K562 (cell line): ENCODE results near the gene NOD1. TPM values are rescaled to one million over a fixed set of nuclear protein-coding genes. Genes with fewer than 3 reads are reported as not detected.

Source experiments
- ATF1 ChIP-seq, 2 experiments: fragments of 450-650 bp in 1 of 2; IDR thresholded peaks; 2 replicates each; pipeline ENCODE4 v1.6.1; 2016; ENCODE audit warnings: missing compliant biosample characterization in 1 of 2, missing genetic modification characterization in 1 of 2
- CREM ChIP-seq: IDR thresholded peaks from 2 replicates; pipeline ENCODE4 v1.6.1; 2014; ENCODE audit warnings: antibody characterized with exemption, low read depth
- E2F4 ChIP-seq: sonication (generic); formaldehyde crosslinking; IDR thresholded peaks from 2 replicates; pipeline ENCODE4 v1.8.0; 2022; ENCODE audit warnings: mild to moderate bottlenecking, low read depth, missing genetic modification reagents
- HDAC8 ChIP-seq: fragments of 450-650 bp; IDR thresholded peaks from 2 replicates; pipeline ENCODE4 v1.6.1; 2016; ENCODE audit warnings: mild to moderate bottlenecking, missing genetic modification characterization, moderate library complexity, missing compliant biosample characterization
- KAT8 ChIP-seq: fragments of 450-650 bp; IDR thresholded peaks from 2 replicates; pipeline ENCODE4 v1.6.1; 2016; ENCODE audit warnings: low read depth, mild to moderate bottlenecking
- NR2C2 ChIP-seq, 2 experiments: fragments of 200-800 bp in 1 of 2; sonication (Bioruptor generic) in 1 of 2; sonication (generic) in 1 of 2; formaldehyde crosslinking in 1 of 2; IDR thresholded peaks; 2 replicates each; pipeline versions ENCODE4 v1.6.1 to v1.8.0; 2016 to 2022; ENCODE audit warnings: mild to moderate bottlenecking in 1 of 2, missing compliant biosample characterization in 1 of 2, missing genetic modification characterization in 1 of 2, missing genetic modification reagents in 1 of 2
- SIN3B ChIP-seq: fragments of 450-650 bp; IDR thresholded peaks from 2 replicates; pipeline ENCODE4 v1.6.1; 2017; ENCODE audit warnings: low read depth, mild to moderate bottlenecking, moderate library complexity
- TCF3 ChIP-seq: sonication (generic); formaldehyde crosslinking; IDR thresholded peaks from 2 replicates; pipeline ENCODE4 v1.4.0; 2020; ENCODE audit warnings: mild to moderate bottlenecking, missing genetic modification reagents
- THRA ChIP-seq: fragments of 450-650 bp; IDR thresholded peaks from 2 replicates; pipeline ENCODE4 v1.6.1; 2017; ENCODE audit warnings: mild to moderate bottlenecking, moderate library complexity
- ZMIZ1 ChIP-seq, 2 experiments: fragments of 150-350 bp in 1 of 2; IDR thresholded peaks; 2 replicates each; pipeline ENCODE4 v1.6.1; 2012 to 2016; ENCODE audit warnings: low read depth in 2 of 2, low read length in 2 of 2, mild to moderate bottlenecking in 1 of 2, moderate library complexity in 1 of 2
- ZNF217 ChIP-seq: sonication (generic); formaldehyde crosslinking; IDR thresholded peaks from 2 replicates; pipeline ENCODE4 v1.8.0; 2022; ENCODE audit warnings: mild to moderate bottlenecking, missing genetic modification reagents
- ZNF407 ChIP-seq: fragments of 450-650 bp; IDR thresholded peaks from 2 replicates; pipeline ENCODE4 v1.6.1; 2016; ENCODE audit warnings: low read depth
- ZNF444 ChIP-seq: fragments of 250-450 bp; sonication (Bioruptor Pico); IDR thresholded peaks from 2 replicates; pipeline ENCODE4 v1.4.0; 2020; ENCODE audit warnings: mild to moderate bottlenecking, moderate library complexity
- polyA plus RNA-seq, 8 experiments: library from polyadenylated mRNA; depleted of rRNA in 4 of 8; stranded (reverse) in 5 of 8; unstranded in 3 of 8; fragments of >200 nt; fragmentation: Nextera tagmentation in 2 of 8; fragmentation: Illumina TruSeq in 1 of 8; extraction: Ambion mirVana in 2 of 8; extraction: Trizol in 1 of 8; gene quantifications; 2 replicates each; pipeline versions ENCODE4 v1.2.1 to v1.2.3, GENCODE V29; 2011 to 2014; ENCODE audit warnings: inconsistent platforms in 1 of 8, missing spikeins in 1 of 8
- total RNA-seq, 7 experiments: library from RNA; depleted of rRNA in 6 of 7; stranded (reverse); fragments of >200 nt in 6 of 7; fragmentation: Illumina TruSeq in 2 of 7; extraction: Trizol in 2 of 7; gene quantifications; 2 replicates each; pipeline versions ENCODE4 v1.2.1 to v1.2.3, GENCODE V29; 2011 to 2021; ENCODE audit warnings: low replicate concordance in 1 of 7

The NOD1 gene
- total and polyA plus RNA-seq, 9 of the 15 experiments (the other 6 are each of a cell fraction or from before 2014, with no cell fraction given): 0.34 to 7.1 (median 4.7) TPM

GRCh38 chr7:30470163-30470770 lies 8.3 kb downstream of the NOD1 start (continued):
- 0 out of 4 replicates have a peak, but pooled peaks of 1 of the 2 experiments have one; percentile 16 for TF ChIP-seq ZMIZ1 (IDR thresholded peaks at IDR 0.05; ENCODE audit: low read depth in 2 of 2, low read length in 2 of 2)
- TF ChIP-seq ZNF407: no peak
- TF ChIP-seq SIN3B: no peak
- TF ChIP-seq ZNF217 (CRISPR knock-in tag): no peak
- TF ChIP-seq CREM: peak; percentile 97
- no peak for TF ChIP-seq E2F4 (CRISPR knock-in tag)
- TF ChIP-seq THRA: peak; percentile 22; the same call in 1 of the 2 replicates
- peak; percentile 87 for TF ChIP-seq TCF3 (CRISPR knock-in tag)
- TF ChIP-seq NR2C2 (CRISPR knock-in tag; IDR thresholded peaks at IDR 0.05): no peak
- TF ChIP-seq NR2C2 (tag; IDR thresholded peaks at IDR 0.05): peak; percentile 81
- TF ChIP-seq HDAC8 (tag): no peak
- no peak for TF ChIP-seq KAT8
- no peak for TF ChIP-seq ZNF444 (CRISPR knock-in tag)
- peak; percentile 74 for TF ChIP-seq ATF1 (CRISPR knock-in tag; IDR thresholded peaks at IDR 0.05)
- TF ChIP-seq ATF1 (tag; IDR thresholded peaks at IDR 0.05): peak; percentile 90
